GM12873 (cell line): Measurements from ENCODE around the gene FSTL1.

ENCODE experiments used
- CTCF ChIP-seq: IDR thresholded peaks from 2 replicates; pipeline ENCODE4 v1.5.1; 2012; ENCODE audit warnings: low read depth, mild to moderate bottlenecking, moderate library complexity, low read length, control low read depth; ENCODE audit not compliant: insufficient read depth; ENCODE audit errors: missing control alignments

FSTL1 gene

GRCh38 chr3:120396469-120396868 is 54.3 kb downstream of the FSTL1 start:
- TF ChIP-seq CTCF = no peak

DNA sequence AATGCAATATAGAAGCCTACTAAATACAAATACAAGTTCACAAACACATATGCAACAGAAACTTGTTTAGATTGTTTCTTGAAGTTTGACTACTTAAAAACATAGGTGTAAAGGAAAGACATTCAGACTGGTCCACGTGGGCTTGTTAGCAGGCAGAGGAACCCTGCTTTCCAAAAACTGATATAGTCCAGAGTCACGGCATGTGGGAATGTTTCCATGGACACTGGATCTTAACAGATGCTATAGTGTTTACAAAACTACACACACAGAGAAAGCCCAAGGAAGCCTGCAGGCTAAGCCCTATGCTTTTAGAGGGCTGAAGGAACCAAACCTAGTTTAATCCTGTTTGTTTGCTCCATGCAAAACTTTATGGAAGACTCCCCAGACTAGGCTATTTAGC is 56.4 kb downstream of the FSTL1 start:
- no peak for TF ChIP-seq CTCF

- no peak for TF ChIP-seq CTCF
These were observed 57.0 kb downstream of the FSTL1 start for GRCh38 chr3:120393761-120394160.

DNA sequence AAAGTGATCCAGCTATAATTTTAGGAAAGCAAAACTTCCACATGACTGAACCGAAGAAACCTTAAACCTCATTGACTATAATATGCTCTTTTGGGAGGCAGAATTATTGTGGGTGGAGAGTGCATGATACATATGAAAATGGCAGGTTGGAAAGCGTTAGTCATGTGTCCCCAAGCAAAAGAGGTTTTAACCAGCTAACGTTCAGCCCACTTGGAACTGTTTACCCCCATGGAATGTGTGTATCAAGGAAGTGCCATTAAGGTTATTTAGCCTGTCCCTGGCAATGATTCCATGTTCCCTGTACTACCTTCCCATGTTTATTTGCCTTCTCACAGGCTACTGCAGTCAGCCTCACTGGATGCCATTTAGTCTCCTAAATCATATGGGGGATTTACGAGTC is 57.5 kb downstream of the FSTL1 start:
- TF ChIP-seq CTCF = no peak

DNA sequence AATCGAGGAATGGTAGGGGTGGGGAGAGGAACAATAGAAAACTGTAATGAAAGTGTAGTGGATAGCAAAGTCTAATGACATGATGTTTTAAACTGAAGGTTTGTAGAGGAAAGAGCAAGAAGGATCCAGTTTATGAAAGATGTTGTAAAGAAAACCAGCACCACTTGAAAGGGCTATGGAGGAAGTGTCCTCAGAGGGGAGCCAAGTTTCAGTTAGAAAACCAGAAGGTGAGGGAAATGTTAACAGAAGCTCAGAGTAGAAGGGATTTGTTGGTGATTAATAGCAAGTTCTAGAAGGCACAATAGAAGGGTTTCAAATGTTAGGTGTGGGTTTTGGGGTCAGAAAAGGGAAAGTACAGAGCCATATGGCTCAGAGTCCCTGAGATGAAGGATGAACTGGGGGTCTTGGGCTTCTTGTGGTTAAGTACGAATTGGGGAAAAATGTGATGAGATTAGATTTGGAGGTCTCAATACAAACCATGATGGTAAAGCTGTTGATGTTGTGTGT is 67.8 kb downstream of the FSTL1 start:
- no peak for TF ChIP-seq CTCF

DNA sequence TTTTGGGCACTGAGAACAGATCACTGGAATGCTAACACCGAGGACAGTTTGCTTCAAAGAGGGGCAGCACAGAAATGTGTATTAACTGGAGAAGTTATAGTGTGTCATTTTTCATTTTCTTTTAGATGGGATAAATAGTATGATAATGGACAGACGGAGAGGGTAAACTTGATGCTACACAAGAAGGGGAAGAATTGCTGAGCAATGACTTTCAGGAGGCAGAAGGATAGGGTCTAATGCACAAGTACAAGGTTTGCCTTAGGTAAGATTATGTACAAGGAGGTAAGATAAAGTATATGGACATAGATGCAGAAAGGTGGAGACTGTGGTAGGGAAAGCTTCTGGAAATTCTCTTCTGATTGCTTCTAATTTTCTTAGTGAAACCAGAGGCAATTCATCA is 69.3 kb downstream of the FSTL1 start:
- no peak for TF ChIP-seq CTCF

GRCh38 chr3:120370463-120370862 is 80.3 kb downstream of the FSTL1 start:
- TF ChIP-seq CTCF = no peak
